HepG2 (cell line): ENCODE results near the gene CCDC183. TPM values are rescaled to one million over a fixed set of nuclear protein-coding genes. Genes with fewer than 3 reads are reported as not detected.

Experiments
- ARHGAP35 ChIP-seq: sonication (generic); formaldehyde crosslinking; IDR thresholded peaks from 2 replicates; pipeline ENCODE4 v1.9.0; 2022; ENCODE audit warnings: mild to moderate bottlenecking, inconsistent platforms, moderate library complexity, missing genetic modification reagents, borderline replicate concordance
- ERF ChIP-seq: IDR thresholded peaks from 2 replicates; pipeline ENCODE4 v1.6.1; 2018; ENCODE audit warnings: missing biosample characterization, missing genetic modification reagents
- HDAC6 ChIP-seq: fragments of 200-600 bp; sonication (generic); IDR thresholded peaks from 2 replicates; pipeline ENCODE4 v1.7.0; 2017; ENCODE audit warnings: mild to moderate bottlenecking, antibody characterized with exemption, low read length, low read depth
- HNRNPLL ChIP-seq: fragments of 200-400 bp; formaldehyde crosslinking; IDR thresholded peaks from 2 replicates; pipeline ENCODE4 v1.6.1; 2017; ENCODE audit warnings: mild to moderate bottlenecking, low read depth, low read length; ENCODE audit not compliant: poor library complexity, severe bottlenecking
- JUN ChIP-seq: sonication (generic); formaldehyde crosslinking; IDR thresholded peaks from 2 replicates; pipeline ENCODE4 v1.4.0; 2020; ENCODE audit warnings: mild to moderate bottlenecking, missing genetic modification reagents
- KDM3A ChIP-seq: IDR thresholded peaks from 2 replicates; pipeline ENCODE4 v1.6.1; 2018; ENCODE audit warnings: low read depth, missing compliant biosample characterization
- NFYB ChIP-seq: sonication (generic); formaldehyde crosslinking; IDR thresholded peaks from 2 replicates; pipeline ENCODE4 v1.4.0; 2020; ENCODE audit warnings: missing genetic modification reagents
- TERF1 ChIP-seq: sonication (generic); formaldehyde crosslinking; IDR thresholded peaks from 2 replicates; pipeline ENCODE4 v1.8.0; 2022; ENCODE audit warnings: mild to moderate bottlenecking, missing genetic modification reagents, moderate library complexity
- TRAFD1 ChIP-seq: sonication (generic); formaldehyde crosslinking; IDR thresholded peaks from 2 replicates; pipeline ENCODE4 v1.5.1; 2020; ENCODE audit warnings: missing genetic modification reagents, mild to moderate bottlenecking, borderline replicate concordance
- ZBTB34 ChIP-seq: sonication (generic); formaldehyde crosslinking; IDR thresholded peaks from 2 replicates; pipeline ENCODE4 v1.8.0; 2022; ENCODE audit warnings: mild to moderate bottlenecking, missing genetic modification reagents
- ZC3H4 ChIP-seq: sonication (generic); formaldehyde crosslinking; IDR thresholded peaks from 2 replicates; pipeline ENCODE4 v1.4.0; 2020; ENCODE audit warnings: missing genetic modification reagents, borderline replicate concordance
- ZFYVE20 ChIP-seq: sonication (generic); formaldehyde crosslinking; IDR thresholded peaks from 2 replicates; pipeline ENCODE4 v1.8.0; 2023; ENCODE audit warnings: low read depth, mild to moderate bottlenecking, moderate library complexity, missing genetic modification reagents, borderline replicate concordance
- ZNF264 ChIP-seq: sonication (generic); formaldehyde crosslinking; IDR thresholded peaks from 2 replicates; pipeline ENCODE4 v1.4.0; 2020; ENCODE audit warnings: missing genetic modification reagents
- ZNF782 ChIP-seq: sonication (generic); formaldehyde crosslinking; IDR thresholded peaks from 2 replicates; pipeline ENCODE4 v1.4.0; 2020; ENCODE audit warnings: missing genetic modification reagents, mild to moderate bottlenecking, borderline replicate concordance
- polyA plus RNA-seq, 8 experiments: library from polyadenylated mRNA; depleted of rRNA in 3 of 8; stranded (reverse) in 7 of 8; unstranded in 1 of 8; fragments of >200 nt; fragmentation: Illumina TruSeq in 4 of 8; extraction: Trizol in 4 of 8; gene quantifications; 2 replicates each; pipeline versions ENCODE4 v1.2.1 to v1.2.3, GENCODE V29; 2011 to 2016; ENCODE audit warnings: low read depth in 4 of 8, missing spikeins in 1 of 8, mixed read lengths in 1 of 8; ENCODE audit not compliant: insufficient read depth in 1 of 8
- total RNA-seq, 5 experiments: library from RNA; depleted of rRNA; stranded (reverse); fragments of >200 nt; fragmentation: Illumina TruSeq; extraction: Trizol; gene quantifications; 2 replicates each; pipeline ENCODE4 v1.2.3, GENCODE V29; 2016; ENCODE audit warnings: low read depth in 1 of 5
- TF ChIP-seq, protein P1 (sequence below): sonication (generic); formaldehyde crosslinking; IDR thresholded peaks from 2 replicates; pipeline ENCODE4 v1.9.0; 2021; ENCODE audit warnings: mild to moderate bottlenecking, missing genetic modification reagents
- TF ChIP-seq, protein P2 (sequence below): sonication (generic); formaldehyde crosslinking; IDR thresholded peaks from 2 replicates; pipeline ENCODE4 v1.5.0; 2020; ENCODE audit warnings: missing genetic modification reagents

Gene CCDC183
- total and polyA plus RNA-seq, 2 of the 13 experiments (the other 11 are each of a cell fraction or from before 2014, with no cell fraction given) = 5.0 to 66.4 TPM

GRCh38 chr9:136799079-136799853 lies 3.1 kb downstream of the CCDC183 start (continued):
- TF ChIP-seq, protein P1, sequence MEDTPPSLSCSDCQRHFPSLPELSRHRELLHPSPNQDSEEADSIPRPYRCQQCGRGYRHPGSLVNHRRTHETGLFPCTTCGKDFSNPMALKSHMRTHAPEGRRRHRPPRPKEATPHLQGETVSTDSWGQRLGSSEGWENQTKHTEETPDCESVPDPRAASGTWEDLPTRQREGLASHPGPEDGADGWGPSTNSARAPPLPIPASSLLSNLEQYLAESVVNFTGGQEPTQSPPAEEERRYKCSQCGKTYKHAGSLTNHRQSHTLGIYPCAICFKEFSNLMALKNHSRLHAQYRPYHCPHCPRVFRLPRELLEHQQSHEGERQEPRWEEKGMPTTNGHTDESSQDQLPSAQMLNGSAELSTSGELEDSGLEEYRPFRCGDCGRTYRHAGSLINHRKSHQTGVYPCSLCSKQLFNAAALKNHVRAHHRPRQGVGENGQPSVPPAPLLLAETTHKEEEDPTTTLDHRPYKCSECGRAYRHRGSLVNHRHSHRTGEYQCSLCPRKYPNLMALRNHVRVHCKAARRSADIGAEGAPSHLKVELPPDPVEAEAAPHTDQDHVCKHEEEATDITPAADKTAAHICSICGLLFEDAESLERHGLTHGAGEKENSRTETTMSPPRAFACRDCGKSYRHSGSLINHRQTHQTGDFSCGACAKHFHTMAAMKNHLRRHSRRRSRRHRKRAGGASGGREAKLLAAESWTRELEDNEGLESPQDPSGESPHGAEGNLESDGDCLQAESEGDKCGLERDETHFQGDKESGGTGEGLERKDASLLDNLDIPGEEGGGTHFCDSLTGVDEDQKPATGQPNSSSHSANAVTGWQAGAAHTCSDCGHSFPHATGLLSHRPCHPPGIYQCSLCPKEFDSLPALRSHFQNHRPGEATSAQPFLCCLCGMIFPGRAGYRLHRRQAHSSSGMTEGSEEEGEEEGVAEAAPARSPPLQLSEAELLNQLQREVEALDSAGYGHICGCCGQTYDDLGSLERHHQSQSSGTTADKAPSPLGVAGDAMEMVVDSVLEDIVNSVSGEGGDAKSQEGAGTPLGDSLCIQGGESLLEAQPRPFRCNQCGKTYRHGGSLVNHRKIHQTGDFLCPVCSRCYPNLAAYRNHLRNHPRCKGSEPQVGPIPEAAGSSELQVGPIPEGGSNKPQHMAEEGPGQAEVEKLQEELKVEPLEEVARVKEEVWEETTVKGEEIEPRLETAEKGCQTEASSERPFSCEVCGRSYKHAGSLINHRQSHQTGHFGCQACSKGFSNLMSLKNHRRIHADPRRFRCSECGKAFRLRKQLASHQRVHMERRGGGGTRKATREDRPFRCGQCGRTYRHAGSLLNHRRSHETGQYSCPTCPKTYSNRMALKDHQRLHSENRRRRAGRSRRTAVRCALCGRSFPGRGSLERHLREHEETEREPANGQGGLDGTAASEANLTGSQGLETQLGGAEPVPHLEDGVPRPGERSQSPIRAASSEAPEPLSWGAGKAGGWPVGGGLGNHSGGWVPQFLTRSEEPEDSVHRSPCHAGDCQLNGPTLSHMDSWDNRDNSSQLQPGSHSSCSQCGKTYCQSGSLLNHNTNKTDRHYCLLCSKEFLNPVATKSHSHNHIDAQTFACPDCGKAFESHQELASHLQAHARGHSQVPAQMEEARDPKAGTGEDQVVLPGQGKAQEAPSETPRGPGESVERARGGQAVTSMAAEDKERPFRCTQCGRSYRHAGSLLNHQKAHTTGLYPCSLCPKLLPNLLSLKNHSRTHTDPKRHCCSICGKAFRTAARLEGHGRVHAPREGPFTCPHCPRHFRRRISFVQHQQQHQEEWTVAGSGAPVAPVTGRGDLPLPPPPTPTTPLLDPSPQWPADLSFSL = 0 out of 2 replicates have a peak, but pooled peaks have one; percentile 3
- TF ChIP-seq, protein P2, sequence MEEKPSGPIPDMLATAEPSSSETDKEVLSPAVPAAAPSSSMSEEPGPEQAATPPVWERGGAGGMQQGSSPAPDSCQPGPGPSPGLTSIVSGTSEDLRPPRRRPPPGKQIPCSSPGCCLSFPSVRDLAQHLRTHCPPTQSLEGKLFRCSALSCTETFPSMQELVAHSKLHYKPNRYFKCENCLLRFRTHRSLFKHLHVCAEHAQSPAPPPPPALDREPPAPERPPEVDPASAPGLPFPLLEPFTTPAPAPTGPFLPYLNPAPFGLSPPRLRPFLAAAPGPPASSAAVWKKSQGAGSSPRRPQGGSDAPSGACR (CRISPR knock-in tag) = no peak; the same call in 1 of the 2 replicates
- TF ChIP-seq NFYB (CRISPR knock-in tag) (no peak; the same call in 1 of the 2 replicates), JUN (CRISPR knock-in tag) (no peak), TERF1 (CRISPR knock-in tag) (no peak), KDM3A (CRISPR knock-in tag) (peak; percentile 11; the same call in 1 of the 2 replicates), ERF (CRISPR knock-in tag) (peak; percentile 97), ARHGAP35 (CRISPR knock-in tag) (no peak), HDAC6 (no peak), ZFYVE20 (CRISPR knock-in tag) (no peak), ZBTB34 (CRISPR knock-in tag) (peak; percentile 84), ZNF264 (CRISPR knock-in tag) (peak; percentile 71; the same call in 1 of the 2 replicates), ZNF782 (no peak; the same call in 1 of the 2 replicates), TRAFD1 (CRISPR knock-in tag) (no peak), HNRNPLL (peak; percentile 88), ZC3H4 (CRISPR knock-in tag) (peak; percentile 41; the same call in 1 of the 2 replicates)
